GM23338 (cell line): ENCODE results near the gene NCAPD3. TPM values are rescaled to one million over a fixed set of nuclear protein-coding genes. Genes with fewer than 3 reads are reported as not detected.
"Not testable (repeated sequence)": the region's sequence is repeated elsewhere in the genome, so short reads cannot be mapped to it uniquely, and the experiment has no call there.

ENCODE experiments used
- ATAC-seq: fragments of 200-7000 bp; cut with Tn5 transposase; 3 replicates; pipeline ENCODE4 v1.9.1; 2020
- DNase-seq: peaks from one replicate; pipeline ENCODE4 v3.0.0-alpha.2; 2015; ENCODE audit warnings: low spot score
- H2AFZ ChIP-seq: fragments of 200-600 bp; sonication (generic); 2 replicates; pipeline ENCODE4 v1.8.0; 2016; ENCODE audit warnings: antibody characterized with exemption, mild to moderate bottlenecking, moderate library complexity
- H3F3A ChIP-seq: fragments of 200-600 bp; sonication (generic); replicated peaks from 2 replicates; pipeline ENCODE4 v1.8.0; 2017; ENCODE audit warnings: antibody characterized with exemption, mixed run types, low read depth
- H3K27ac ChIP-seq: fragments of 200-600 bp; sonication (generic); 2 replicates; pipeline ENCODE4 v1.6.1; 2016; ENCODE audit warnings: low read depth
- H3K27me3 ChIP-seq: fragments of 200-600 bp; sonication (generic); 2 replicates; pipeline ENCODE4 v1.8.0; 2016; ENCODE audit warnings: mild to moderate bottlenecking, mixed run types, moderate library complexity; ENCODE audit not compliant: insufficient read depth
- H3K36me3 ChIP-seq: fragments of 200-600 bp; sonication (generic); 2 replicates; pipeline ENCODE4 v1.8.0; 2016; ENCODE audit warnings: mild to moderate bottlenecking; ENCODE audit not compliant: insufficient read depth
- H3K4me1 ChIP-seq: fragments of 200-600 bp; sonication (generic); 2 replicates; pipeline ENCODE4 v1.8.0; 2016; ENCODE audit warnings: mild to moderate bottlenecking, moderate library complexity; ENCODE audit not compliant: insufficient read depth
- H3K4me2 ChIP-seq: fragments of 200-600 bp; sonication (generic); 2 replicates; pipeline ENCODE4 v1.7.1; 2017; ENCODE audit warnings: mixed run types
- H3K4me3 ChIP-seq: fragments of 200-600 bp; sonication (generic); 2 replicates; pipeline ENCODE4 v1.6.1; 2016; ENCODE audit warnings: mixed run types
- H3K79me2 ChIP-seq: fragments of 200-600 bp; sonication (generic); replicated peaks from 2 replicates; pipeline ENCODE4 v1.8.0; 2017; ENCODE audit warnings: mild to moderate bottlenecking; ENCODE audit not compliant: insufficient read depth
- H3K9me2 ChIP-seq: fragments of 200-600 bp; sonication (generic); 2 replicates; pipeline ENCODE4 v1.8.0; 2017; ENCODE audit not compliant: insufficient read depth
- H4K20me1 ChIP-seq: fragments of 200-600 bp; sonication (generic); replicated peaks from 2 replicates; pipeline ENCODE4 v1.8.0; 2017; ENCODE audit warnings: mild to moderate bottlenecking; ENCODE audit not compliant: insufficient read depth
- H3K27ac Mint-ChIP-seq: 2 replicates; pipeline ENCODE4 v1.8.0; 2020; ENCODE audit warnings: inconsistent platforms, mild to moderate bottlenecking, moderate library complexity, mixed read lengths
- H3K27me3 Mint-ChIP-seq: 3 replicates; pipeline ENCODE4 v1.8.0; 2022; ENCODE audit warnings: low read depth, mild to moderate bottlenecking, moderate library complexity, mixed read lengths, inconsistent platforms; ENCODE audit not compliant: insufficient read depth, poor library complexity
- H3K36me3 Mint-ChIP-seq: 3 replicates; pipeline ENCODE4 v1.8.0; 2021; ENCODE audit warnings: low read depth, mild to moderate bottlenecking, inconsistent platforms, moderate library complexity, mixed read lengths
- H3K4me1 Mint-ChIP-seq: 3 replicates; pipeline ENCODE4 v1.8.0; 2020; ENCODE audit warnings: mild to moderate bottlenecking, inconsistent platforms, mixed read lengths
- H3K4me3 Mint-ChIP-seq: 3 replicates; pipeline ENCODE4 v1.8.0; 2021; ENCODE audit warnings: moderate library complexity, mild to moderate bottlenecking, inconsistent platforms, mixed read lengths
- H3K9me3 Mint-ChIP-seq: 3 replicates; pipeline ENCODE4 v1.8.0; 2020; ENCODE audit warnings: moderate library complexity, mild to moderate bottlenecking, inconsistent platforms, mixed read lengths
- CREB1 ChIP-seq: fragments of 250-450 bp; sonication (Bioruptor Pico); IDR thresholded peaks from 2 replicates; pipeline ENCODE4 v1.5.0; 2020; ENCODE audit warnings: low read depth, mild to moderate bottlenecking, moderate library complexity
- EZH2 ChIP-seq: fragments of 200-600 bp; sonication (generic); IDR thresholded peaks from one replicate; pipeline ENCODE4 v1.8.0; 2017; ENCODE audit warnings: antibody characterized with exemption, mild to moderate bottlenecking, low read depth; ENCODE audit not compliant: unreplicated experiment
- EZH2phosphoT487 ChIP-seq: fragments of 200-600 bp; sonication (generic); IDR thresholded peaks from one replicate; pipeline ENCODE4 v1.8.1; 2018; ENCODE audit warnings: antibody characterized with exemption; ENCODE audit not compliant: unreplicated experiment
- JUNB ChIP-seq: IDR thresholded peaks from one replicate; pipeline ENCODE4 v1.6.1; 2016; ENCODE audit warnings: antibody characterized with exemption; ENCODE audit not compliant: unreplicated experiment
- NANOG ChIP-seq: IDR thresholded peaks from 2 replicates; pipeline ENCODE4 v1.6.1; 2016; ENCODE audit warnings: antibody characterized with exemption, borderline replicate concordance
- REST ChIP-seq: IDR thresholded peaks from one replicate; pipeline ENCODE4 v1.6.1; 2018; ENCODE audit warnings: antibody characterized with exemption; ENCODE audit not compliant: unreplicated experiment
- ZNF114 ChIP-seq: fragments of 250-450 bp; sonication (Bioruptor Pico); IDR thresholded peaks from 2 replicates; pipeline ENCODE4 v1.5.0; 2020; ENCODE audit warnings: mild to moderate bottlenecking, moderate library complexity
- ZNF331 ChIP-seq: fragments of 250-450 bp; sonication (Bioruptor Pico); IDR thresholded peaks from 2 replicates; pipeline ENCODE4 v1.5.0; 2020; ENCODE audit warnings: low read depth, mild to moderate bottlenecking, moderate library complexity
- polyA plus RNA-seq: library from polyadenylated mRNA; unstranded; fragments of >200 nt; fragmentation: Nextera tagmentation; extraction: Ambion mirVana; gene quantifications from 2 replicates; pipeline ENCODE4 v1.2.1, GENCODE V29; 2016
- total RNA-seq: library from RNA; depleted of rRNA; stranded (reverse); fragments of >200 nt; shearing (Covaris generic); gene quantifications from 2 replicates; pipeline ENCODE4 v1.2.3, GENCODE V29; 2014

NCAPD3 gene
- total and polyA plus RNA-seq, 2 experiments from 2014 or later, result 37.1 to 49.8 TPM

- no peak overlapping the region for H2AFZ ChIP-seq
- no peaks in the 10 kb centered on the region for H3K27me3 ChIP-seq
- H3K27me3 Mint-ChIP-seq, result no peaks in the 10 kb centered on the region
- no peak overlapping the region for H3K4me2 ChIP-seq
- no peak overlapping the region for H3K27ac Mint-ChIP-seq
- H3K36me3 ChIP-seq, result peaks cover 37% of the 10 kb centered on the region
- H3K79me2 ChIP-seq, result peaks cover 6% of the 10 kb centered on the region
- no peaks in the 10 kb centered on the region for H3F3A ChIP-seq
- H3K9me2 ChIP-seq, result no peaks in the 10 kb centered on the region
- ATAC-seq (no peak), DNase-seq (no peak)
- H3K36me3 Mint-ChIP-seq, result peaks cover 69% of the 10 kb centered on the region
- H3K4me1 ChIP-seq, result peaks cover 4% of the 10 kb centered on the region; the same call in 1 of the 2 replicates
- H3K4me3 Mint-ChIP-seq, result no peak overlapping the region
- TF ChIP-seq EZH2 (no peak), JUNB (no peak), CREB1 (no peak), ZNF114 (CRISPR knock-in tag) (no peak), EZH2phosphoT487 (no peak), ZNF331 (CRISPR knock-in tag) (no peak), NANOG (no peak), REST (no peak)
- H3K4me3 ChIP-seq, result no peak overlapping the region
- peaks cover 9% of the 10 kb centered on the region; the same call in 1 of the 2 replicates for H4K20me1 ChIP-seq
- H3K9me3 Mint-ChIP-seq, result no peaks in the 10 kb centered on the region
- peaks cover 14% of the 10 kb centered on the region; the same call in 2 of the 3 replicates for H3K4me1 Mint-ChIP-seq
- no peak overlapping the region for H3K27ac ChIP-seq
Observed at GRCh38 chr11:134199531-134199930, 24.2 kb downstream of the NCAPD3 start.

GRCh38 chr11:134196756-134197155 lies 27.0 kb downstream of the NCAPD3 start:
- no peak for TF ChIP-seq CREB1
- no peak for TF ChIP-seq ZNF331 (CRISPR knock-in tag)
- Histone ChIP-seq H4K20me1 (peaks cover 12% of the 10 kb centered on the region), H3K79me2 (peaks cover 6% of the 10 kb centered on the region), H3K4me3 (no peak overlapping the region), H3F3A (no peaks in the 10 kb centered on the region), H2AFZ (no peak overlapping the region), H3K9me2 (no peaks in the 10 kb centered on the region), H3K4me2 (no peak overlapping the region), H3K27ac (no peak overlapping the region), H3K36me3 (peaks cover 31% of the 10 kb centered on the region), H3K27me3 (no peaks in the 10 kb centered on the region), H3K4me1 (peaks cover 4% of the 10 kb centered on the region; the same call in 1 of the 2 replicates)
- Mint-ChIP-seq H3K27me3 (no peaks in the 10 kb centered on the region), H3K4me1 (peaks cover 14% of the 10 kb centered on the region; the same call in 2 of the 3 replicates), H3K27ac (no peak overlapping the region), H3K4me3 (no peak overlapping the region), H3K36me3 (peaks cover 68% of the 10 kb centered on the region), H3K9me3 (no peaks in the 10 kb centered on the region)
- ATAC-seq (no peak), DNase-seq (peak; percentile 2)

GRCh38 chr11:134188092-134188491 lies 35.7 kb downstream of the NCAPD3 start:
- H3K4me1 Mint-ChIP-seq, H3K4me1 ChIP-seq, DNase-seq, H2AFZ ChIP-seq, H3K27ac ChIP-seq, H3F3A ChIP-seq, H3K27me3 Mint-ChIP-seq, H4K20me1 ChIP-seq, H3K4me3 ChIP-seq, H3K27ac Mint-ChIP-seq, H3K27me3 ChIP-seq, H3K4me2 ChIP-seq, H3K4me3 Mint-ChIP-seq, ATAC-seq, H3K9me2 ChIP-seq, H3K79me2 ChIP-seq: not testable (repeated sequence)
- H3K36me3 ChIP-seq, result peaks cover 59% of the 10 kb centered on the region
- Mint-ChIP-seq H3K9me3 (peaks cover 12% of the 10 kb centered on the region; the same call in 2 of the 3 replicates), H3K36me3 (peaks cover 80% of the 10 kb centered on the region)
